NB4 (cell line): ENCODE data around the gene TNNT3.
"Not testable (repeated sequence)": the region's sequence is repeated elsewhere in the genome, so short reads cannot be mapped to it uniquely, and the experiment has no call there.

Experiments used
- CTCF ChIP-seq: IDR thresholded peaks from one replicate; pipeline ENCODE4 v1.5.1; 2012; ENCODE audit warnings: low read depth, low read length
- MAX ChIP-seq: IDR thresholded peaks from 2 replicates; pipeline ENCODE4 v1.6.1; 2011; ENCODE audit warnings: low read depth, low read length
- MYC ChIP-seq: IDR thresholded peaks from 2 replicates; pipeline ENCODE4 v1.6.1; 2011; ENCODE audit warnings: low read depth, low read length
- POLR2A ChIP-seq: IDR thresholded peaks from 2 replicates; pipeline ENCODE4 v1.6.1; 2011; ENCODE audit warnings: mild to moderate bottlenecking; ENCODE audit not compliant: insufficient read length; ENCODE audit errors: extremely low read depth

- not testable (repeated sequence) for TF ChIP-seq POLR2A, CTCF, MYC, MAX
These were observed 45.7 kb upstream of the TNNT3 start for GRCh38 chr11:1873813-1874150.
